Tibial nerve (tissue), 4 donors: ENCODE measurements around the gene PDCD10. TPM values are rescaled to one million over a fixed set of nuclear protein-coding genes. Genes with fewer than 3 reads are reported as not detected.

Experiments
- DNase-seq, 2 donors: peaks; one replicate each; pipeline ENCODE4 v3.0.0-alpha.2; 2019; ENCODE audit warnings: low spot score in 2 of 2
- H3K27ac ChIP-seq, 4 donors: fragments of 200-600 bp; sonication (generic) in 3 of 4; one replicate each; pipeline ENCODE4 v1.5.1; 2017 to 2019; ENCODE audit warnings: mild to moderate bottlenecking in 1 of 4
- H3K27me3 ChIP-seq, 2 donors: fragments of 200-600 bp; sonication (generic) in 1 of 2; one replicate each; pipeline versions ENCODE4 v1.5.1 to v1.6.0; 2017 to 2019
- H3K36me3 ChIP-seq, 3 donors: fragments of 200-600 bp; sonication (generic); one replicate each; pipeline ENCODE4 v1.5.1; 2018 to 2019
- H3K4me1 ChIP-seq, 4 donors: fragments of 200-600 bp; sonication (generic) in 3 of 4; one replicate each; pipeline ENCODE4 v1.5.1; 2017 to 2019
- H3K4me3 ChIP-seq, 4 donors: fragments of 200-600 bp; sonication (generic) in 3 of 4; one replicate each; pipeline ENCODE4 v1.5.1; 2017 to 2019; ENCODE audit warnings: mild to moderate bottlenecking in 1 of 4, moderate library complexity in 1 of 4
- H3K9me3 ChIP-seq, 4 donors: fragments of 200-600 bp; sonication (generic) in 3 of 4; one replicate each; pipeline ENCODE4 v1.5.1; 2017 to 2019
- EP300 ChIP-seq, 2 donors: sonication (generic); formaldehyde crosslinking; IDR thresholded peaks; one replicate each; pipeline ENCODE4 v1.6.1; 2017; ENCODE audit warnings: antibody characterized with exemption in 2 of 2, mild to moderate bottlenecking in 1 of 2
- POLR2A ChIP-seq, 2 donors: fragments of 450-650 bp; IDR thresholded peaks; one replicate each; pipeline ENCODE4 v1.6.1; 2017; ENCODE audit warnings: antibody characterized with exemption in 2 of 2, mild to moderate bottlenecking in 2 of 2, moderate library complexity in 2 of 2
- WGBS, 2 donors: methylation state at CpG; one replicate each; pipeline ENCODE4 v1.1.5; 2018; 5-methylcytosine and 5-hydroxymethylcytosine counted together
- total RNA-seq, 4 donors: library from RNA; depleted of rRNA; stranded (reverse); fragments of >200 nt; gene quantifications; one replicate each; pipeline ENCODE4 v1.1.0, GENCODE V29; 2016
- TF ChIP-seq, protein P1 (sequence below), 5 experiments: fragments of 200-600 bp in 3 of 5; fragments of 450-650 bp in 2 of 5; sonication (generic) in 3 of 5; IDR thresholded peaks; one replicate each; pipeline ENCODE4 v1.5.1; 2016 to 2019; ENCODE audit warnings: antibody characterized with exemption in 5 of 5, mild to moderate bottlenecking in 3 of 5, moderate library complexity in 2 of 5

PDCD10 gene
- total RNA-seq, 4 donors from 2014 or later = 62.1 to 69.9 (median 69.2) TPM

DNA sequence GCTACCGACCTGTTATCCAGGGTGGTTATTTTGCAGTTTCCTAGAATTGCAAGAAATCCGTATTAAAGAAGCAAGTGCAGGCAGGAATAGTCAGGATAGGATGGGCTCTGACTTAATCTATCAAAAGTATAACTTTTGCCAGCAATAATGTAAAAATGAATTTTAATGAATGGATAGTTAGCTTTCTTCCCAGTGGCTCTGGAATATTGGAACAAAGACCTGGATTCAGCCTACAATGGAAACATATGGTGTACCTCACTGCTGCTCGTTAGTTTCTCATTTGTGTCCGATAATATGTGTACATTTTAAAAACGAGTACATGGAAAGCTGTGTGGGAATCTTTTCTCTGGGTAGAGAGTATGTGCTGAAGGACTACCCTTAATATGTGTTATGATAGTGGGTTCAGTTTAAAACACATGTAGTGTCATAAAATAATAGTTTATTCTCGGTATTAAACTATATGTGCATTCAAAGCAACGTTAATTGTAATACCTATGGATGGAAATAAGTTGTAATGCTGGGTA is 1.6 kb upstream of the PDCD10 start:
- peak overlapping the region in 2 of 4 donors; percentile 65 to 82 for H3K4me3 ChIP-seq
- H3K27ac ChIP-seq = peak overlapping the region in 2 of 4 donors; percentile 71 to 89

DNA sequence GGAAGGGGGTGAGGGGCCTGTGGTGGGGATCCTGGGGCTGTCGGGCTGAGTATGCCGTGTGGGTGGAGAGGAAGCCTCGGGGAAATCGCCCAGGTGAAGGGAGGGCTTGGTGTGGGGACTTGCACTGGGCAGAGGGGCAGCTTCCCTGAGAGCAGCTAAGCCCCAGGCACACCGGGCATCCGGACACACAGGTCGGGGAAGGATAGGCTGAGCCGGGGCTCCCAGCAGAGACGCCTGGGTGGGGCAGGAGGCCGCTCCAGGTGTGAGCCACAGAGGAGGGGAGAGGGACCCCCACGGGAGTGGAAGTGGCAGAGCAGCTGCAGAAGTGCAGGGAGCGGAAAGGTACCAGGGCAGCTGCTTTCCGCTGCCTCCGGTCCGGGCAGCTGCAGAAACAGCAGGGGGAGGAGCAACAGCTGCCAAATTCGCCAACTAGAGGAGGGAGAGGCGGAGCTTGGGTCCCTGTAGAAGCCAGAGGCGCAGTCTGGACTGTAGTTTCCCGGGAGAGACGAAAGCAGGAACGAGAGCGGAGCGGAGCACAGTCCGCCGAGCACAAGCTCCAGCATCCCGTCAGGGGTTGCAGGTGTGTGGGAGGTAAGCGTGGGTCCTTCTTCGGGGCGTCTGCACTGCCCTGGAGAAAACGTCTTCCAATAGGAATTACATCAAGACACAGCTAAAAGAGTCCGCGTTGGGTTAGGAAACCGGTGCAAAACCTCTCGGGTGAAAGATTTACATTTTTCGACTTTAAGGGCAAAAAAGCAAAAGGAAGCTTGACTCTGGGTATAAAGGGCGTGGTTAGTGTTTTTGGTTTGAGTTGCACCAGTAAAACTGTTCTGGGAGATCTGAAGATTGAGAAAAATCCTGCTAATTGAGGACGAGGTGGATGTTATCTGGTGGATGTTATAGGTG is 794 bp upstream of the PDCD10 start, which contains the start of gene SERPINI1:
SERPINI1 (plus strand) TSS at position 489 of the 906 bp plus-strand sequence. CDS start 53,408 bp downstream, outside the sequence.
- Histone ChIP-seq H3K9me3 (no peaks in the 10 kb centered on the region), H3K27ac (peak within 1 kb of the TSS; percentile 60 to 89 (median 87)), H3K36me3 (no peaks in the 10 kb centered on the region), H3K4me3 (peak within 1 kb of the TSS; percentile 65 to 82 (median 74)), H3K4me1 (peaks cover 0 to 39% (median 17%) of the 10 kb centered on the region in 4 donors), H3K27me3 (no peaks in the 10 kb centered on the region)
- peak; percentile 68 to 83 for DNase-seq
- WGBS, 2 donors = 0 to 1% methylated on average over 33 to 37 of the region's 37 CpGs
- TF ChIP-seq EP300 (IDR thresholded peaks at IDR 0.05) (peak in 1 of 2 donors; percentile 81), POLR2A (IDR thresholded peaks at IDR 0.05) (peak; percentile 40 to 55)
- TF ChIP-seq, protein P1, sequence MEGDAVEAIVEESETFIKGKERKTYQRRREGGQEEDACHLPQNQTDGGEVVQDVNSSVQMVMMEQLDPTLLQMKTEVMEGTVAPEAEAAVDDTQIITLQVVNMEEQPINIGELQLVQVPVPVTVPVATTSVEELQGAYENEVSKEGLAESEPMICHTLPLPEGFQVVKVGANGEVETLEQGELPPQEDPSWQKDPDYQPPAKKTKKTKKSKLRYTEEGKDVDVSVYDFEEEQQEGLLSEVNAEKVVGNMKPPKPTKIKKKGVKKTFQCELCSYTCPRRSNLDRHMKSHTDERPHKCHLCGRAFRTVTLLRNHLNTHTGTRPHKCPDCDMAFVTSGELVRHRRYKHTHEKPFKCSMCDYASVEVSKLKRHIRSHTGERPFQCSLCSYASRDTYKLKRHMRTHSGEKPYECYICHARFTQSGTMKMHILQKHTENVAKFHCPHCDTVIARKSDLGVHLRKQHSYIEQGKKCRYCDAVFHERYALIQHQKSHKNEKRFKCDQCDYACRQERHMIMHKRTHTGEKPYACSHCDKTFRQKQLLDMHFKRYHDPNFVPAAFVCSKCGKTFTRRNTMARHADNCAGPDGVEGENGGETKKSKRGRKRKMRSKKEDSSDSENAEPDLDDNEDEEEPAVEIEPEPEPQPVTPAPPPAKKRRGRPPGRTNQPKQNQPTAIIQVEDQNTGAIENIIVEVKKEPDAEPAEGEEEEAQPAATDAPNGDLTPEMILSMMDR (IDR thresholded peaks at IDR 0.05) = peak in 1 of 5 experiments; percentile 15

More for the DNA sequence above, 1.6 kb upstream of the PDCD10 start:
- peaks cover 0 to 39% (median 17%) of the 10 kb centered on the region in 4 donors for H3K4me1 ChIP-seq
- no peaks in the 10 kb centered on the region for H3K9me3 ChIP-seq
- H3K27me3 ChIP-seq = no peaks in the 10 kb centered on the region
- H3K36me3 ChIP-seq = no peaks in the 10 kb centered on the region
- 24 to 26% methylated on average over 7 of the region's 7 CpGs for WGBS, 2 donors
- no peak for DNase-seq
- TF ChIP-seq EP300 (IDR thresholded peaks at IDR 0.05) (no peak), POLR2A (IDR thresholded peaks at IDR 0.05) (no peak)
- TF ChIP-seq, protein P1 (IDR thresholded peaks at IDR 0.05) = no peak

DNA sequence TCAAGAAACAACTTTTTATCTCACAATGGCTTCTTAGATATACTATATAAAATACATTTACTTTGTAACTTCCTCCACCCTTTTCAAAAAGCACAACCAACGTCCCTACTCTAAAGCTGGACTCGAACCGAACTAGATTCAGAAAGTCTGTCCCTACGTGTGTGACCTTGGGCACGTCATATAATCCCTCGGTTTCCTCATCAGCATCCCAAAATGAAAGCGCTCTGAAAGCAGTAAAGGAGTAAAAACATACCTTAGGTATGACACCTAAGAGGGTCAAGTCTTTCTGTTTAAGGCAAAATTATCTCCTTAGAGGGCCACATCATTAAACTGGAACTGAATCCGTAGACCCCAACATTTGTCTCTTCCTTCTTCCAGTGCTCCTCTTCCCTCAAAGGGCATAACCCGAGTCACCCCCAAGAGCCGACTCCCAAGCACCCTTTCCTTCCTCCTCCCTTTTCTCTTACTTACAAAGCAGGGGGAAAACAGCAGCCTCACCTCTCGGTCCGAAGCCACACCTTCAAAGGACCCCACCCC is 663 bp downstream of the PDCD10 start:
- no peak for DNase-seq
- peaks cover 0 to 41% (median 17%) of the 10 kb centered on the region in 4 donors for H3K4me1 ChIP-seq
- 1% methylated on average over 12 of the region's 12 CpGs for WGBS, 2 donors
- no peaks in the 10 kb centered on the region for H3K9me3 ChIP-seq
- peak overlapping the region; percentile 60 to 89 (median 87) for H3K27ac ChIP-seq
- H3K27me3 ChIP-seq = no peaks in the 10 kb centered on the region
- TF ChIP-seq POLR2A (IDR thresholded peaks at IDR 0.05) = no peak
- TF ChIP-seq, protein P1 (IDR thresholded peaks at IDR 0.05) = no peak
- TF ChIP-seq EP300 (IDR thresholded peaks at IDR 0.05) = no peak
- H3K36me3 ChIP-seq = no peaks in the 10 kb centered on the region
- peak overlapping the region; percentile 65 to 82 (median 74) for H3K4me3 ChIP-seq

DNA sequence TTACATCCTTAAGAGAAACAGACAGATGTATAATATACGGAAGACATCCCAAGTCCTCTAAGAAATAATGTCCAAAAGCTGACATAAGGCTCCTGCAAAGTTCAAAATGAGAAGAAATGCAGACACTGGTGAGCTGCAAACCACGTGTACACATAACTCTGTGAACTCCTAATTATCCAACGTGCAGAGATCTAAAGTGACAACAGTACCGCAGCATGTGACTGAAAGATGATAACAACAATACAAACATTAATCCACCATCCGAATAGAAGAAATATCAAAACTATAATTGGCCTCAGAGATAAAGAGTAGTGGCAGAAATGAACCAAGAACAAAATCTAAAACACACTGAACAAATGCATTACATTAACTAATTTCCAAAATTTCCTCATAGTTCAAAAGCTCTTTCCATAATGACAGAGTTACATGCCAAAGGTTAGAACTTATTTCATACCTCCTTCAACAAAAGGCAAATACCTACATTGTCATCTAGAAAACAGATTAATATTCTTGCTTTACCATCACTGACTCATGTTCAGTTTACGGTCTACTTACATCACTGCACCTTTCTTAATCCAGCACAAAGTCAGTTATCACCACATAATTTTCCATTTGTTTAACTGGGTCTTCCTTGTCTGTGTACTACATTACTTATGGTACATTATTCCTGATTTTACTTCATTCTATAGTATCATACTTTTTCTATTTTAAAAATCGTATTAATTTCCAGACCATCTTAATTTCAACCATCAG is 2.2 kb downstream of the PDCD10 start:
- no peaks in the 10 kb centered on the region for H3K36me3 ChIP-seq
- no peak for DNase-seq
- WGBS, 2 donors = 72 to 78% methylated on average over 7 of the region's 7 CpGs
- no peaks in the 10 kb centered on the region for H3K9me3 ChIP-seq
- H3K27me3 ChIP-seq = no peaks in the 10 kb centered on the region
- peaks cover 0 to 52% (median 19%) of the 10 kb centered on the region in 4 donors for H3K4me1 ChIP-seq
- TF ChIP-seq, protein P1 (IDR thresholded peaks at IDR 0.05) = no peak
- TF ChIP-seq POLR2A (IDR thresholded peaks at IDR 0.05) (no peak), EP300 (IDR thresholded peaks at IDR 0.05) (no peak)
- no peak overlapping the region for H3K27ac ChIP-seq
- H3K4me3 ChIP-seq = no peak overlapping the region
